Thoracic aorta (tissue), 2 donors: ENCODE results near the gene FAM13A. TPM values are rescaled to one million over a fixed set of nuclear protein-coding genes. Genes with fewer than 3 reads are reported as not detected.

Experiments
- ATAC-seq: fragments of 150-250 bp; one replicate; pipeline ENCODE4 v1.8.0; 2017; ENCODE audit warnings: low read depth; ENCODE audit not compliant: insufficient number of reproducible peaks, low FRiP score
- DNase-seq: peaks from one replicate; pipeline ENCODE4 v3.0.0-alpha.2; 2020; ENCODE audit warnings: low spot score
- H3K27ac ChIP-seq, 2 donors: fragments of 200-600 bp; sonication (generic); 1 replicate in 1 of 2; 2 replicates in 1 of 2; pipeline ENCODE4 v1.5.1; 2016; ENCODE audit warnings: mild to moderate bottlenecking in 2 of 2, moderate library complexity in 2 of 2
- H3K27me3 ChIP-seq: fragments of 200-600 bp; sonication (generic); replicated peaks from 2 replicates; pipeline ENCODE4 v1.6.0; 2016; ENCODE audit warnings: mild to moderate bottlenecking; ENCODE audit not compliant: insufficient read depth
- H3K36me3 ChIP-seq: fragments of 200-600 bp; sonication (generic); one replicate; pipeline ENCODE4 v1.5.1; 2016
- H3K4me1 ChIP-seq, 2 donors: fragments of 200-600 bp; sonication (generic); 1 replicate in 1 of 2; 2 replicates in 1 of 2; pipeline versions ENCODE4 v1.5.1 to v1.6.0; 2016; ENCODE audit warnings: low read depth in 2 of 2, mild to moderate bottlenecking in 1 of 2; ENCODE audit not compliant: control insufficient read depth in 1 of 2
- H3K4me3 ChIP-seq: fragments of 200-600 bp; sonication (generic); 2 replicates; pipeline ENCODE4 v1.5.1; 2016; ENCODE audit warnings: mild to moderate bottlenecking
- H3K9me3 ChIP-seq: fragments of 200-600 bp; sonication (generic); 2 replicates; pipeline ENCODE4 v1.5.1; 2016
- total RNA-seq, 2 donors: library from RNA; depleted of rRNA; stranded (reverse); fragments of >200 nt; gene quantifications; one replicate each; pipeline versions ENCODE4 v1.1.0 to v1.2.3, GENCODE V29; 2016
- TF ChIP-seq, protein P1 (sequence below): fragments of 200-600 bp; sonication (generic); IDR thresholded peaks from one replicate; pipeline ENCODE4 v1.5.1; 2019; ENCODE audit warnings: antibody characterized with exemption

The FAM13A gene
- total RNA-seq, 2 donors from 2014 or later, result 27.3 to 32.5 TPM

- Histone ChIP-seq H3K27ac (no peak overlapping the region), H3K4me3 (no peak overlapping the region), H3K9me3 (no peaks in the 10 kb centered on the region), H3K4me1 (no peaks in the 10 kb centered on the region), H3K36me3 (no peaks in the 10 kb centered on the region), H3K27me3 (no peaks in the 10 kb centered on the region)
- TF ChIP-seq, protein P1, sequence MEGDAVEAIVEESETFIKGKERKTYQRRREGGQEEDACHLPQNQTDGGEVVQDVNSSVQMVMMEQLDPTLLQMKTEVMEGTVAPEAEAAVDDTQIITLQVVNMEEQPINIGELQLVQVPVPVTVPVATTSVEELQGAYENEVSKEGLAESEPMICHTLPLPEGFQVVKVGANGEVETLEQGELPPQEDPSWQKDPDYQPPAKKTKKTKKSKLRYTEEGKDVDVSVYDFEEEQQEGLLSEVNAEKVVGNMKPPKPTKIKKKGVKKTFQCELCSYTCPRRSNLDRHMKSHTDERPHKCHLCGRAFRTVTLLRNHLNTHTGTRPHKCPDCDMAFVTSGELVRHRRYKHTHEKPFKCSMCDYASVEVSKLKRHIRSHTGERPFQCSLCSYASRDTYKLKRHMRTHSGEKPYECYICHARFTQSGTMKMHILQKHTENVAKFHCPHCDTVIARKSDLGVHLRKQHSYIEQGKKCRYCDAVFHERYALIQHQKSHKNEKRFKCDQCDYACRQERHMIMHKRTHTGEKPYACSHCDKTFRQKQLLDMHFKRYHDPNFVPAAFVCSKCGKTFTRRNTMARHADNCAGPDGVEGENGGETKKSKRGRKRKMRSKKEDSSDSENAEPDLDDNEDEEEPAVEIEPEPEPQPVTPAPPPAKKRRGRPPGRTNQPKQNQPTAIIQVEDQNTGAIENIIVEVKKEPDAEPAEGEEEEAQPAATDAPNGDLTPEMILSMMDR, result no peak
- DNase-seq, result no peak
- no peak for ATAC-seq
These were observed 42.0 kb upstream of the FAM13A start for GRCh38 chr4:89099034-89099433.

DNA sequence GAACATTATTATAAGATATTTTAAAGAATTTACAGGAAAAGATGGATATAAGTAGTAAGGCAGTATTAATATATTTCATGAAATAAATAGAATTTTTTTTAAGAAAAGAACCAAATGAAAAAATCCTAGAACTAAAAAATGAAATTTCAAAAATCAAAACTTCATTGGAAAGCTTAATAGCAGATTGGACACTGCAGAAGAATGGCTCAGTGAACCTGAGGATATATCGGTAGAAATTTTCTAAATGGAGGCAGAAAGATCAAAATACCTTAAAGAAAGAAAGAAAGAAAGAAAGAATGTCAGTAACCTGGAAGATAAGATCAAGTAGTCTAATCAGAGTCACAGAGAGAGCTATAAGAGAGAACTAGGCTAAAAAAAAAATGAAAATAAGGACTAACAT lies 21.3 kb upstream of the FAM13A start:
- peaks cover 3% of the 10 kb centered on the region for H3K9me3 ChIP-seq
- ATAC-seq (no peak), DNase-seq (no peak)
- no peaks in the 10 kb centered on the region for H3K36me3 ChIP-seq
- H3K4me1 ChIP-seq, result no peaks in the 10 kb centered on the region
- H3K4me3 ChIP-seq, result no peak overlapping the region
- TF ChIP-seq, protein P1, result no peak
- H3K27ac ChIP-seq, result no peak overlapping the region
- no peaks in the 10 kb centered on the region for H3K27me3 ChIP-seq

- Histone ChIP-seq H3K9me3 (peaks cover 3% of the 10 kb centered on the region), H3K36me3 (no peaks in the 10 kb centered on the region), H3K27me3 (no peaks in the 10 kb centered on the region), H3K4me3 (no peak overlapping the region), H3K4me1 (no peaks in the 10 kb centered on the region), H3K27ac (no peak overlapping the region)
- DNase-seq, result no peak
- TF ChIP-seq, protein P1, result no peak
- ATAC-seq, result no peak
These were observed 20.8 kb upstream of the FAM13A start for GRCh38 chr4:89077761-89078160.

- Histone ChIP-seq H3K4me3 (no peak overlapping the region), H3K27ac (no peak overlapping the region), H3K4me1 (no peaks in the 10 kb centered on the region), H3K9me3 (no peaks in the 10 kb centered on the region), H3K36me3 (no peaks in the 10 kb centered on the region), H3K27me3 (no peaks in the 10 kb centered on the region)
- TF ChIP-seq, protein P1, result no peak
- DNase-seq, result no peak
- ATAC-seq, result no peak
These were observed 15.9 kb upstream of the FAM13A start for GRCh38 chr4:89072921-89073320.

DNA sequence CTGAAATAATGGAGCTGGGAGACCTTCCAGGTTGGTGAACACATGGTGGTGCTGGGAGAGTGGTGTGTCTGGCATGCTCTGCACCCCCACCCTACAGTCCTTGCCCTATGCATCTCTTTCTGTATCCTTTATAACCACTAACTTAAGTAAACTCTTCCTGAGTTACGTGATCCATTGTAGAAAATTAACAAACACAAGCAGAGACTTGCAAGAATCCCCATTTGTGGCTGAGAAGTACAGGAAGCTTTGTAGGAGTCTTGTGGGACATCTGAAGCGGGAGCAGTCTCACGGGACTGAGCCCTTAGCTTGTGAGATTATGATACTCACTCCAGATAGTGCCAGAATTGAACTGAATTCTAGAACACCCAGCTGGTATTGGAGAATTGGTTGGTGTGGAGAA lies 14.3 kb upstream of the FAM13A start:
- no peaks in the 10 kb centered on the region for H3K36me3 ChIP-seq
- ATAC-seq, result no peak
- H3K9me3 ChIP-seq, result no peaks in the 10 kb centered on the region
- no peaks in the 10 kb centered on the region for H3K27me3 ChIP-seq
- H3K4me1 ChIP-seq, result no peaks in the 10 kb centered on the region
- no peak overlapping the region for H3K27ac ChIP-seq
- no peak for DNase-seq
- H3K4me3 ChIP-seq, result no peak overlapping the region
- TF ChIP-seq, protein P1, result no peak
